ENCODE measurements around the gene SSR2.

The SSR2 gene

GRCh38 chr1:155979597-155980343, 41.0 kb downstream of the SSR2 start:
- no peak for TF ChIP-seq CTCF (IDR thresholded peaks at IDR 0.05; ENCODE audit: control insufficient read depth, insufficient read depth, low read depth, low read length, missing control alignments)
- DNase-seq (ENCODE audit: low read depth): no peak
- H3K4me3 ChIP-seq (ENCODE audit: control insufficient read depth, low read depth, low read length): peak overlapping the region; percentile 84

DNA sequence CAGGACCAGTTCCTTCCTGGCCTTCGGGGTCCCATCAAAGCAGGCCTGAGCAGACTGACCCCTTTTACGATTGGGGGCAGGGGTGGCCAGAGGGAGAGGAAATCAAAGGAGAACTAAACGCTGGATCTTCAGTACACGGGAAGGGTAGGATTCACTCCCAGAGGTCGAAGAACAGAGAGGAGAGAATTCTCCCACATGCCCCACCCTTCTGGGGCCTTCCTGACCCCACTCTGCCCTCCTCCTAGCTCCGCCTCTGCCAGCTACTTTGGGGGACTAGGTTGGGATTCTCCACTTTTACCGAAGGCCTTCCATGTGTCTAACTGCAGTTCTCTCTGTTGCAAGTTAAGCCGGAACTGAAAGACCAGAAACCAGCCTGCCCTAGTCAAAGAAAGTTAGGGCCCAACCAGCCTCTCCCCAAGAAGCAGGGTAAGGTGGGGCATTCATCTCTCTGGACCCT, 41.8 kb downstream of the SSR2 start:
- H3K4me3 ChIP-seq (ENCODE audit: control insufficient read depth, low read depth, low read length): peak overlapping the region; percentile 84
- no peak for TF ChIP-seq CTCF (IDR thresholded peaks at IDR 0.05; ENCODE audit: control insufficient read depth, insufficient read depth, low read depth, low read length, missing control alignments)
- DNase-seq (ENCODE audit: low read depth): no peak

DNA sequence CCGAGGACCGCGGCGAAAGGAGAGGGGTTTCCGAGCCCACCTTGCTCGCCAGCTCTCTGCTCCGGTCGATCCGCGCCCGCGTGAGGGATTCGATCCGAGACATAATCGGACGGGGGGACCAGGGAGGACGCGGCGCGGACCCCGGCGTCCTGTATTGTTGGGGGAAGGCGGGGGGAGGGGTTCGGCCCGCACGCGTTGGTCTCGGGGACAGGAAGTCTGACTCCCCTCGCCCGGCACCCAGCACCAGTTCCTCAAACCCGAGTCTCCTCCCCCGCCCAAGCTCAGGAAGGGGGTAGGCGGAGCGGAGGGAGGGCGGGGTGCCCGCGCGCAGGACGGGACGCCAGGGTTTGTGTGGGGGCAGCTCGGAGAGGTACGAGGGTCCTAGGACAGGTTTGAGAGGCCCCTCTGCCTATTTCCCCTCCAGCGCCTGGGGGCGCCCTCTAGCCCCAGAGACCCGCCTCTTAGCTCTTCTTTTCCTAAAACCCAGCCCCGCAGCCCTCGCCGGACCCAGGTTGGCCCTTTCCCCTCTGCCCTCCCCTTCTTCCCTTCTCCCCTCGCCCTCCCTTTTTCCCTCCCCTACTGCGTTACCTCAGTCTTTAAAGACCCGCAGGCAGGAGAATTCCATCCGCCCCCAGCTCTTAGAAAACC, 42.3 kb downstream of the SSR2 start, which contains the start of gene ARHGEF2:
ARHGEF2 (minus strand) TSS at position 223 of the 648 bp plus-strand sequence; CDS start at position 103, 120 bp downstream.
- DNase-seq (ENCODE audit: low read depth): no peak
- H3K4me3 ChIP-seq (ENCODE audit: control insufficient read depth, low read depth, low read length): peak within 1 kb of the TSS; percentile 84
- TF ChIP-seq CTCF (IDR thresholded peaks at IDR 0.05; ENCODE audit: control insufficient read depth, insufficient read depth, low read depth, low read length, missing control alignments): peak; percentile 31

DNA sequence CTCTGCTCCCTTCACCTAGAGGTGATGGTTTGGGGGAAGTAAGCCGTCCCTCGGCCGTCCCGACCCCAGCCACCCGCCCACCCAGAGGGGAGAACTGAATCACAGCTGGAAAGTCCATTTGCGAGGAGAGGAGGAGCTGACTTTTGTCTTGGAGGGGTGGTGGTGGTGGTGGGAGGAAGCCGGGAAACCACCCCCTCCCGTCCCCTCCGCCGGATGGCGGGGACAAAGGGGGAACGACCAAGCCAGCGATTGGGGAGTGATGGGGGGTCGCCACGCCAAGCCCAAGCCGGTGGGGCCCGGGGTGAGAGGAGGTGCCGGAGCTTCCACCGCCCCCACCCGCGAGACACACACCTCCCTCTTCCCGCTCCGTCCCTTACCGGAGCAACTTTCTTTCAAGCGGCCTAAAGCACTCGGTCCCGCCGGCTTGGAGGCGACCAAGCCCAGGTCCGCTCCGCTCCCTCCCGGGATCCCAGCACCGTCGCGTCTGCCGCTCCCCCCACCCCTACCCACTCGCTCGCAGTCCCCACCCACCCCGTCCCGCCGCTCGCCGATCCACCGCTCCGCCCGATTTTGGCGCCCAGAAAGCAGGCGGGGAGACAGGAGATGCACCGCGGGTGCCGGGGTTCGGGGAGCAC, 42.9 kb downstream of the SSR2 start:
- TF ChIP-seq CTCF (IDR thresholded peaks at IDR 0.05; ENCODE audit: control insufficient read depth, insufficient read depth, low read depth, low read length, missing control alignments): no peak
- no peak for DNase-seq (ENCODE audit: low read depth)

GRCh38 chr1:155976913-155977689, 43.6 kb downstream of the SSR2 start:
- DNase-seq (ENCODE audit: low read depth): no peak
- peak overlapping the region; percentile 84 for H3K4me3 ChIP-seq (ENCODE audit: control insufficient read depth, low read depth, low read length)
- TF ChIP-seq CTCF (IDR thresholded peaks at IDR 0.05; ENCODE audit: control insufficient read depth, insufficient read depth, low read depth, low read length, missing control alignments): no peak

More for the DNA sequence above, 42.9 kb downstream of the SSR2 start:
- peak overlapping the region; percentile 84 for H3K4me3 ChIP-seq (ENCODE audit: control insufficient read depth, low read depth, low read length)
